Stimulated activated CD8-positive, alpha-beta memory T cell treated with anti-CD3 and anti-CD28 coated beads, Interleukin-15, amount 100 ng/mL, for 1 hour (primary cell): ENCODE measurements around the gene GRHL3.

Source experiments
- DNase-seq: peaks from one replicate; pipeline ENCODE4 v3.0.0-alpha.2; 2020; ENCODE audit warnings: low read depth

GRHL3 gene

GRCh38 chr1:24344090-24344742, 25.1 kb downstream of the GRHL3 start:
- DNase-seq = no peak

DNA sequence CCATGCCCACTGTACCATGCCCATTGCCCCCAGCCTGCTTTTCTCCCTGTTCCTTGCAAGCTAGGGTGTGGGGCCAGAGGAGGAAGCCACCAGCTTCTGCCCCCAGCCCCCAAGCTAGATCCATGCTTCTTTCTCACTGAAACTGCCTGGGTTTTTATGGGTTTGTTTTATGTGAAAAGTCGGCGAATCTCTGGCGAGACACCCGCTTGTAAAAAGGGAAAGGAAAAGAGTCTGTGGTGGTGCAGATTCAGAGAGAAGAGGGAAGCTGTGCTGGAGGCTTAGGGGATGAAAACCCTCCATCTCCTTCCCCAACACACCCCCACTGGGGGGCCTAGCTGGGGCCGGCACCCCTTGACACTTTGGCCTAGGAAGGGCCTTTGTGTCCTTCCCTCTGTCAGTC, 26.2 kb downstream of the GRHL3 start:
- no peak for DNase-seq

DNA sequence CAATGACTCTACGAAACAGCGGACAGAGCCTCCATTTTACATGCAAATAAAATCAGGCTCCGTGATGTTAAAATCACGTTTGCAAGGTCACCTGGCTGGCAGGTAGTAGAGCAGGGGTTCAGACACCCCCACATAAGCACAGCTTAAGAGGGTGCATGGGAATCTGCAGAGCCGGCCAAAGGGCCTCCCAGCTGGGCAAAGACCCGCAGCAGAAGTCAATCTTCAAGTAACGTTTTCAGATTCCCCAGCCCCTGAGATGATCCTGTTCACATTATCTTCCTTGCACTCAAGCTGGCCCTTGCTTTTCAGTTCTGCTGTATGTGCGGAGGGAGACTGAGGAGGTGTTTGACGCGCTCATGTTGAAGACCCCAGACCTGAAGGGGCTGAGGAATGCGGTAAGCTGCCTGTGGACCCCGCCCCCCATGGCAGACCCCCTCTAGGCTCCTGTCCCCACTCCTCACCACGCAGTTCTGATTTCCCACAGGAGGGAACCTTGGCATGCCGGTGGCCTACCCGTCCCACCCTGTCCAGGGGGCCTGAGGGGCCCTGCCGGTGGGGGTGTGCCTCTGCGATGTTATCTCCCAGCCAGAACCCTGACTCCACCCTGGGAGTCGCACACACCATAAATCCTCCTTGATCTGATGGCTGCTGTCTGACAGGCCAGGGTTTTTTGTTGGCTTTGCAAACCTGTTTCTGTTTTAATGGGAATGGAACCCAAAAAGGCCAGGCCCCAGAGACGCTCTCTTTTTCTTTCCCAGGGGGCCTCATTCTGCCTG, 28.2 kb downstream of the GRHL3 start:
- no peak for DNase-seq

- DNase-seq = no peak
Measured at GRCh38 chr1:24348196-24348595, 29.0 kb downstream of the GRHL3 start.

GRCh38 chr1:24349891-24350290, 30.7 kb downstream of the GRHL3 start:
- no peak for DNase-seq

DNA sequence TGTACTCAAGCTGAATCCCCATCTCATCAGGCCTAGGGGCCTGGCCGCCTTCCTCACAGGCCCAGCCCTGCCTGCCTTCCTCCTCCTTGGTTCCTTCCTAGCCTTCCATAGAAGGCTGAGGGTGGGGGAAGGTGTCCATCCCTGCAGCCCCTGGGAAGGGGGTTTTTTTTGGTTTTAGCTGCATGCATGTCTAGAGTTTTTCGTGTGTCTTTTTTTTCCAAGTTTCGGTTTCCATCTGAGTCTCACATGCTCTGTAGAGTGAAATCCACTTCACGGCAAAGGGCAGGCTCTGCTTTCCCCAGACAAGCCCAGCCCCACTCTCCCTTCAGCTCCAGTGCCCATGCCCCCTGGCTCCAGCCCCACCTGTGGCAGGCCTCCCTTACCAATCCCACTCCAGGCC, 32.1 kb downstream of the GRHL3 start:
- DNase-seq = no peak

- no peak for DNase-seq
Measured at GRCh38 chr1:24351918-24352627, 32.9 kb downstream of the GRHL3 start.

DNA sequence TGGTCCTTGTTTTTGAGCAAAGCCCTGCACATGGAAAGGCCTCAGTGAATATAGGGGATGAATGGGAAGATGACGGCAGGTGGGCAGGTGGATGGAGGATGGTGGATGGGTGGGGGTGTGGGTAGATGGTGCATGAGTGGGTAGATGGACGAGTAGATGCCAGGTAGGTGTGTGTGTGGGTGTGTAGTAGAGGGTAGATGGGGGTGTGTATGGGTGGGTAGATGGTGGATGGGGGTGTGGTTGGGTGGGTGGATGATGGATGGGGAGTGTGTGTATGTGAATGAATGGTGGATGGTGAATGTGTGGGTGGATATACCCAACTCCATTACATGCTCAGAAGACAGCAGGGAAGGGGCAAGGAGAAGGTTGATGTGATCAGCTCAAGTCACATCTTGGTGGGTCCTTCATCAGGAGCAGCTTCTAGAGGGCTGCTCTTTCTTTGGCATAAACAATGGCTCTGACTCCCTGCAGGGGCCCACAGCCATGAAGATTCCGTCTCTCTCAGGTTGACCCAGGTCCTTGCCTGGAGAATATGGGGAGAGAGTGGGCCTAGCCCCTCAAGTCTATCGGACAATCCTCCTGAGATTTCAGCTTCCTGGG, 34.2 kb downstream of the GRHL3 start:
- DNase-seq = no peak

DNA sequence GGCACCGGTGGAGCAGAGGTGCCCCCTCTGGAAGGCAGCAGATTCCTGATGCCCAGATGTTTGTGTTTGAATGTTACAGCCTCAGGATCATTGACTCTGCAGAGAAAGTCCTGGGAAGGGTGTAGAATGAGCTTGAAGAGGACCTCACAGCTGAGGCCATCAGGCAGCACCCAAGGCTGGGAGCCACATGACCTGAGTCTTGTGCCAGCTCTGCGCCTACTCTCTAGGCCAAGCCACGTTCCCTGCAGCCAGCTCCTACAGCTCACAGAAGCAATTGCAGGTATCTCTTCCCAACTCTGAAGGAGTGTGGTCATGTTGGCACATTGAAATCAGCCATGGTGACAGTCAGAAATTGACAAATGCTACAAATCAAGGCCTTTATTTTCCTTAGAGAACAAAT, 36.3 kb downstream of the GRHL3 start:
- DNase-seq = no peak

- no peak for DNase-seq
Measured at GRCh38 chr1:24357038-24357437, 37.9 kb downstream of the GRHL3 start.

- no peak for DNase-seq
Measured at GRCh38 chr1:24360681-24361080, 41.5 kb downstream of the GRHL3 start.

DNA sequence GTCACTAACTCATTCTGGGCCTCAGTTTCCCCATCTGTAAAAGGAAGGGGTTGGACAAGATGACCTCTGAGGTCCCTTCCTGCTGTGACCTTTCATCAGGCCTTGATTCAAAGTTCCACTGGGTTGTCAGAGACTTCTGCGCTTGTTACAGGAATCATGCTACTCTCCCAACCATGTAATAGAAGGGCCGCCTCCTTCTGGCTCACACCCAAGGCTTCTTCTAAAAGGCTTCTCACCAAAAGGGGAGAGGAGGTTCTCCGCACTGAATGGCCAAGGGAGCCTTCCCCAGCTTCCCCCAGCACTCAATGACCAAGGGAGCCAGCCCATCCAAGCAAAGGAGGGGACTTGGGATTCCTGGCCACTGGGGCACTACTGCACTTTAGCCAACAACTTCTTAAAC, 42.7 kb downstream of the GRHL3 start:
- no peak for DNase-seq

GRCh38 chr1:24362396-24362795, 43.2 kb downstream of the GRHL3 start:
- DNase-seq = no peak

DNA sequence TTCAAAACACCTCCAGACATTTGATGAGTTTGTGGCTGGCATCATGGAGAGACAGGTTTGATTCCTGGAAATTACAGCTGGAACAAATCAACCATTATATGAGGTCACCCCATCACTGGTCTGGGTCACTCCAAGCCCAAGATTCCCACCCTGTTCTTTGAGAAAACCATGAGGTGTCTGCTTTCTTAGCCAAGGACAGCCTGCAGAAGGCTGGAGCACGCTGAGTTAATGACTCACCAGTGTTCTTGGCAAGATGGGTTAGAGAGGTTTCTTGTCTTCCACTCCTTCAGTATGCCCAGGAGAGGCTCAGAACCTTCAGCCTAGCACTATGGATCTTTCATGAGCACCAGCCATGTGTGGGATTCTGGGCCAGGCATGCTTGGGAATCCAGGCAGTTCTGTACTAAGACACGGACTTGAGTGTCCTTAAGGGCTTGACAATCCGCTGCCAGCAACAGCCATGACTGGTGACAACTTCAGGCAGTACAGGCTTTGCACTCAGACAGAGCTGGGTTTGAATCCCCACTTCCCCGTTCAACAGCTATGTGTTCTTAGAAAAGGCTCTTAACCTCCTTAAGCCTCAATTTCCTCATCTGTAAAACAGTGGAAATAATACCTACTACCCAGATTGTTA, 43.9 kb downstream of the GRHL3 start:
- no peak for DNase-seq

DNA sequence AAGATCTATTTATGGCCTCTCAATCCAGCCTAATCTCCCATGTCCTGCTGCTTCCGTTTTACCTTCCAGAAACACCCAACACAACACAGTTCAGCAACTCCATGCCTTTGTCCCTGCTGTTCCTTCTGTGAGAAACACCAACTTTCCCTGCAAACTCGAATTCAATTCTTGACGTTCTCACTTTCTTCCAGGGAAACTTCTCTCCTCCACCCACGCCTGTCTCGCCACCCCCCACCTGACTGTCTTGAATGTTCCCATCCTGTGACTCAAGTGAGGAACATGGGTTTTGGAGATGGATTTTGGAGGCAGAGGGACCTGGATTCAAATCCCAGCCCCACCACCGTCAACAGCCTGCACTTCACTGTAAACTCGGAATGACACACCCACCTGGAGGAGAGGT, 44.8 kb downstream of the GRHL3 start:
- DNase-seq = no peak

- no peak for DNase-seq
Measured at GRCh38 chr1:24364605-24364974, 45.4 kb downstream of the GRHL3 start.

DNA sequence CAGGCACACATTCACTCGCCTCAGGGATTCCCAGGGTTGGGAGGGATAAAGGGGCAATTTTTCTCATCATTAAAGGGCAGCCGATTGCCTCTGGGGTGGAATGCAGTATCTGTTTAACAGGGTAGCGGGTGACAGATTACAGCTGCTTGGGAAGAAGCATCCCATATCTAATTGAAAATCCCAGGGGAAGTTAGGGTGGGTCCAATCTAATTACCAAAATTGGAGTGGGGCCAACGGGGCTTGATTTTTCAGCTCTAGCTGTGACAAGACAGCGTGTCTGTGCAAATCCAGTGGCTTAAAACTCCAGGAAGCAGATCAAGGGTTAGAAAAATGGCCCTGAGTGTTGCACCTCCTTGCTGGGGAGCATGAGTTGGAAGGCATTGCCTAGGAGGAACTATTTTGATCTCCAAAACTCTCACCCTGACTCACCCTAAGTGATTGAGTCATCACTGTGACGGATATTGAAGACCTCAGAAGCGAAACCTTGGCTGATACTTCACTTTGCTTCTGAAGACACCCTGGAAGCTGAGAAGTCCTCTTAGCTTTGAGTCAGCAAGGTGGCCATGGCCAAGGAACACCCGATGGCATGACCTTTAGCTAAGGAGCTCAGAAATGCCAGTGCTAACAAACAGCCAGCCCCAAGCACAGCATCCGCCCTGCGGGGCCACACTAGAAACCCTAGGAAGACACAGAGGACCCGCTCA, 46.0 kb downstream of the GRHL3 start:
- no peak for DNase-seq

DNA sequence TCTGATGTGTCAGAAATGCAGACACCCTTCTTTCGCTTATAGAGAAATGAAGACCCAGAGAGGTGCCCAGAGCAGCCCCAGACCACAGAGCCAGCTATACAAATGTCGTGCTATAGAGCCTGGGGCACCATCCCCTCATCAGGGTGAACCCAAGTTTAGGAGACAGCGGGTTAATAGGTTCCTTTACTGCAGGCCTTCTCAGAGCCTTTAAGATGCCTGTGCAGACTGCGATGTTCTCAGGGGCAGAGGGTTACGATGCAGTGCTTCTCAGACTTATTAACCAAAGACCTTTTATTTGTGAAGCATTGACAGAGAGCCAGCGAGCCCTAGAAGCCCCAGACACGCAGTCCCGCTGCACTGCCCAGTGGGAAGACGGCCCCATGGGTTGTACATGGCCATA, 47.5 kb downstream of the GRHL3 start:
- DNase-seq = no peak

DNA sequence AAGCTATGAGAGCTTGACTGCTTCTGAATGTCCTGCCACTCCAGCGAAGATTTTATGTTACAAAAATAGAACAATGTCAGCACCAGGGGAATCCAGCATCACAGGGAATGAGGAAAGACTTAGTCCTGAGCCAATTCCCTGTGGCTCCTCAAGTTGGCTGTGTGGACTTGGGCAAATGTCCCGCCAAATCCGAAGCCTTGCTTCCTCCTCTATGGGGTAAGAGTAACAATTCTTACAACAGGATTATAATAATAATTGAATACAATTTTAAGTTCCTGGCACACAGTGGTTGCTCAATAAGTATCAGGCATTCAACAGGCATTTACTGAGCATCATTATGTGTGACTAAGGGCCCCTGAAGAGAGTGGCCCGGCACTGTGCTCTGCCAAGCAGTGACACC, 50.0 kb downstream of the GRHL3 start:
- DNase-seq = no peak

GRCh38 chr1:24369801-24370200, 50.6 kb downstream of the GRHL3 start:
- no peak for DNase-seq

- no peak for DNase-seq
Measured at GRCh38 chr1:24373044-24373443, 53.9 kb downstream of the GRHL3 start.

- DNase-seq = no peak
Measured at GRCh38 chr1:24373710-24374109, 54.6 kb downstream of the GRHL3 start.
